Measurements from ENCODE around the gene HMMR.
A peak's percentile ranks its signal among the peaks of the same experiment; 100 is the strongest.

The HMMR gene

DNA sequence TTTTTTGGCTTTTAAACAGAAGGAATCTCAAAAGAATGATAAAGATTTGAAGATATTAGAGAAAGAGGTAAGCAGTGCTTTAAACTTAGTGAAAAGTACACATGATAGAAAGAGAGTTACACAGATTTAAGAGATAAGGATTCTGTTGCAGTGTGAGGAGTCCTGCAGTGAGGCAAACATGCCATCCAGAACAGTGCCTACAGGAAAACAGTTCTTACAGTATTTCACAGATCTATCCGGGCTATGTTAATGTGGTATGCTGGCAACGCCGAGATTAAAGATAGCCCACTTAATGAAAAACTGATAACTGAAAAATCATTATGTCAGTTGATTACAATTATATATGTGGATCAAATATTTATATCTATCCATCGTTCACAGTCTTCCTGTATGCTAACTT lies 7.2 kb downstream of the HMMR start:
- Histone ChIP-seq H3K4me2 (no peak overlapping the region), H3K27ac (no peak overlapping the region), H3K79me2 (ENCODE audit: insufficient read depth, low read depth) (peaks cover 15% of the 10 kb centered on the region), H2AFZ (ENCODE audit: low read depth) (no peak overlapping the region), H3K36me3 (ENCODE audit: insufficient read depth) (no peaks in the 10 kb centered on the region), H4K20me1 (ENCODE audit: insufficient read depth) (no peaks in the 10 kb centered on the region), H3K4me3 (IDR thresholded peaks at IDR 0.05; ENCODE audit: insufficient read depth, low read depth, low read length) (no peak overlapping the region), H3K9ac (no peak overlapping the region), H3K4me1 (ENCODE audit: low read depth, poor library complexity, severe bottlenecking) (peaks cover 15% of the 10 kb centered on the region), H3K27me3 (ENCODE audit: insufficient read depth, low read depth) (no peaks in the 10 kb centered on the region)
- no peak for TF ChIP-seq CTCF (conservative IDR thresholded peaks at IDR 0.05; ENCODE audit: low read depth, low read length)

- H3K36me3 ChIP-seq (ENCODE audit: insufficient read depth), result no peaks in the 10 kb centered on the region
- H2AFZ ChIP-seq (ENCODE audit: low read depth), result no peak overlapping the region
- no peak overlapping the region for H3K27ac ChIP-seq
Measured at GRCh38 chr5:163473635-163474243, 13.3 kb downstream of the HMMR start.

GRCh38 chr5:163475411-163475810 lies 15.0 kb downstream of the HMMR start:
- no peak overlapping the region for H3K27ac ChIP-seq
- no peak for TF ChIP-seq CTCF (conservative IDR thresholded peaks at IDR 0.05; ENCODE audit: low read depth, low read length)
- no peak overlapping the region for H3K4me3 ChIP-seq (IDR thresholded peaks at IDR 0.05; ENCODE audit: insufficient read depth, low read depth, low read length)
- H3K4me2 ChIP-seq, result no peak overlapping the region
- H3K9ac ChIP-seq, result no peak overlapping the region
- no peak overlapping the region for H2AFZ ChIP-seq (ENCODE audit: low read depth)
- no peaks in the 10 kb centered on the region for H3K79me2 ChIP-seq (ENCODE audit: insufficient read depth, low read depth)
- no peaks in the 10 kb centered on the region for H3K27me3 ChIP-seq (ENCODE audit: insufficient read depth, low read depth)
- no peaks in the 10 kb centered on the region for H3K4me1 ChIP-seq (ENCODE audit: low read depth, poor library complexity, severe bottlenecking)
- no peaks in the 10 kb centered on the region for H3K36me3 ChIP-seq (ENCODE audit: insufficient read depth)
- no peaks in the 10 kb centered on the region for H4K20me1 ChIP-seq (ENCODE audit: insufficient read depth)

More at GRCh38 chr5:163473635-163474243, 13.3 kb downstream of the HMMR start:
- Histone ChIP-seq H3K9ac (no peak overlapping the region), H3K4me1 (ENCODE audit: low read depth, poor library complexity, severe bottlenecking) (no peaks in the 10 kb centered on the region), H3K27me3 (ENCODE audit: insufficient read depth, low read depth) (no peaks in the 10 kb centered on the region), H3K4me3 (IDR thresholded peaks at IDR 0.05; ENCODE audit: insufficient read depth, low read depth, low read length) (no peak overlapping the region), H4K20me1 (ENCODE audit: insufficient read depth) (no peaks in the 10 kb centered on the region), H3K4me2 (no peak overlapping the region), H3K79me2 (ENCODE audit: insufficient read depth, low read depth) (no peaks in the 10 kb centered on the region)
- peak; percentile 37; the same call in 1 of the 2 replicates for TF ChIP-seq CTCF (conservative IDR thresholded peaks at IDR 0.05; ENCODE audit: low read depth, low read length)

GRCh38 chr5:163478126-163478981 lies 17.9 kb downstream of the HMMR start:
- Histone ChIP-seq H3K27ac (no peak overlapping the region), H3K36me3 (ENCODE audit: insufficient read depth) (no peaks in the 10 kb centered on the region), H3K4me2 (no peak overlapping the region)

More at GRCh38 chr5:163478126-163478981, 17.9 kb downstream of the HMMR start:
- Histone ChIP-seq H3K4me3 (IDR thresholded peaks at IDR 0.05; ENCODE audit: insufficient read depth, low read depth, low read length) (no peak overlapping the region), H3K27me3 (ENCODE audit: insufficient read depth, low read depth) (no peaks in the 10 kb centered on the region), H3K9ac (no peak overlapping the region), H2AFZ (ENCODE audit: low read depth) (no peak overlapping the region), H3K79me2 (ENCODE audit: insufficient read depth, low read depth) (no peaks in the 10 kb centered on the region), H4K20me1 (ENCODE audit: insufficient read depth) (no peaks in the 10 kb centered on the region), H3K4me1 (ENCODE audit: low read depth, poor library complexity, severe bottlenecking) (no peaks in the 10 kb centered on the region)
- no peak for TF ChIP-seq CTCF (conservative IDR thresholded peaks at IDR 0.05; ENCODE audit: low read depth, low read length)
